ENCODE measurements around the gene FHIT.

GRCh38 chr3:59802045-59802444, 1449.2 kb downstream of the FHIT start:
- TF ChIP-seq FOS (IDR thresholded peaks at IDR 0.05; ENCODE audit: borderline replicate concordance, extremely low read depth, insufficient read length) (no peak), CTCF (IDR thresholded peaks at IDR 0.05 in 2 of 3, conservative IDR thresholded peaks at IDR 0.05 in 1 of 3; ENCODE audit: control insufficient read depth in 2 of 3, extremely low read depth in 1 of 3, insufficient read depth in 1 of 3, low read depth in 3 of 3, low read length in 3 of 3) (no peak)
